ENCODE measurements around the gene SOX4.
A peak's percentile ranks its signal among the peaks of the same experiment; 100 is the strongest.

Gene SOX4

GRCh38 chr6:21587179-21587960, 6.2 kb upstream of the SOX4 start (continued):
- peak; percentile 7; the same call in 1 of the 2 replicates for TF ChIP-seq BCL11A (tag by site-specific recombination; IDR thresholded peaks at IDR 0.05; ENCODE audit: low read depth)
- TF ChIP-seq ELK4 (IDR thresholded peaks at IDR 0.05; ENCODE audit: borderline replicate concordance, low read depth, low read length) = no peak
- no peak for TF ChIP-seq ZNF529 (tag by site-specific recombination; IDR thresholded peaks at IDR 0.05; ENCODE audit: insufficient replicate concordance)
- TF ChIP-seq TRIM28 (IDR thresholded peaks at IDR 0.05; ENCODE audit: borderline replicate concordance, low read length) = 0 out of 2 replicates have a peak, but pooled peaks have one; percentile 11
- peak; percentile 97 for TF ChIP-seq GLIS2 (tag by site-specific recombination; IDR thresholded peaks at IDR 0.05)
- TF ChIP-seq HOXD13 (CRISPR knock-in tag; IDR thresholded peaks at IDR 0.05; ENCODE audit: borderline replicate concordance) = 0 out of 2 replicates have a peak, but pooled peaks have one; percentile 60
- peak; percentile 93 for TF ChIP-seq ZNF398 (tag by site-specific recombination; IDR thresholded peaks at IDR 0.05)
- TF ChIP-seq, protein P1, sequence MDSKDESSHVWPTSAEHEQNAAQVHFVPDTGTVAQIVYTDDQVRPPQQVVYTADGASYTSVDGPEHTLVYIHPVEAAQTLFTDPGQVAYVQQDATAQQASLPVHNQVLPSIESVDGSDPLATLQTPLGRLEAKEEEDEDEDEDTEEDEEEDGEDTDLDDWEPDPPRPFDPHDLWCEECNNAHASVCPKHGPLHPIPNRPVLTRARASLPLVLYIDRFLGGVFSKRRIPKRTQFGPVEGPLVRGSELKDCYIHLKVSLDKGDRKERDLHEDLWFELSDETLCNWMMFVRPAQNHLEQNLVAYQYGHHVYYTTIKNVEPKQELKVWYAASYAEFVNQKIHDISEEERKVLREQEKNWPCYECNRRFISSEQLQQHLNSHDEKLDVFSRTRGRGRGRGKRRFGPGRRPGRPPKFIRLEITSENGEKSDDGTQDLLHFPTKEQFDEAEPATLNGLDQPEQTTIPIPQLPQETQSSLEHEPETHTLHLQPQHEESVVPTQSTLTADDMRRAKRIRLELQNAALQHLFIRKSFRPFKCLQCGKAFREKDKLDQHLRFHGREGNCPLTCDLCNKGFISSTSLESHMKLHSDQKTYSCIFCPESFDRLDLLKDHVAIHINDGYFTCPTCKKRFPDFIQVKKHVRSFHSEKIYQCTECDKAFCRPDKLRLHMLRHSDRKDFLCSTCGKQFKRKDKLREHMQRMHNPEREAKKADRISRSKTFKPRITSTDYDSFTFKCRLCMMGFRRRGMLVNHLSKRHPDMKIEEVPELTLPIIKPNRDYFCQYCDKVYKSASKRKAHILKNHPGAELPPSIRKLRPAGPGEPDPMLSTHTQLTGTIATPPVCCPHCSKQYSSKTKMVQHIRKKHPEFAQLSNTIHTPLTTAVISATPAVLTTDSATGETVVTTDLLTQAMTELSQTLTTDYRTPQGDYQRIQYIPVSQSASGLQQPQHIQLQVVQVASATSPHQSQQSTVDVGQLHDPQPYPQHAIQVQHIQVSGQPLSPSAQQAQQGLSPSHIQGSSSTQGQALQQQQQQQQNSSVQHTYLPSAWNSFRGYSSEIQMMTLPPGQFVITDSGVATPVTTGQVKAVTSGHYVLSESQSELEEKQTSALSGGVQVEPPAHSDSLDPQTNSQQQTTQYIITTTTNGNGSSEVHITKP (tag by site-specific recombination; IDR thresholded peaks at IDR 0.05) = peak; percentile 95
- TF ChIP-seq ZNF114 (tag by site-specific recombination; IDR thresholded peaks at IDR 0.05) = no peak
- TF ChIP-seq ZNF660 (tag by site-specific recombination; IDR thresholded peaks at IDR 0.05) = peak; percentile 47; the same call in 1 of the 2 replicates
- TF ChIP-seq KLF7 (tag by site-specific recombination; IDR thresholded peaks at IDR 0.05; ENCODE audit: borderline replicate concordance) = peak; percentile 95
- peak; percentile 96 for TF ChIP-seq ZNF335 (tag by site-specific recombination; conservative IDR thresholded peaks at IDR 0.05)
- TF ChIP-seq ZNF391 (tag by site-specific recombination; IDR thresholded peaks at IDR 0.05; ENCODE audit: borderline replicate concordance, low read depth) = no peak
- TF ChIP-seq, protein P2, sequence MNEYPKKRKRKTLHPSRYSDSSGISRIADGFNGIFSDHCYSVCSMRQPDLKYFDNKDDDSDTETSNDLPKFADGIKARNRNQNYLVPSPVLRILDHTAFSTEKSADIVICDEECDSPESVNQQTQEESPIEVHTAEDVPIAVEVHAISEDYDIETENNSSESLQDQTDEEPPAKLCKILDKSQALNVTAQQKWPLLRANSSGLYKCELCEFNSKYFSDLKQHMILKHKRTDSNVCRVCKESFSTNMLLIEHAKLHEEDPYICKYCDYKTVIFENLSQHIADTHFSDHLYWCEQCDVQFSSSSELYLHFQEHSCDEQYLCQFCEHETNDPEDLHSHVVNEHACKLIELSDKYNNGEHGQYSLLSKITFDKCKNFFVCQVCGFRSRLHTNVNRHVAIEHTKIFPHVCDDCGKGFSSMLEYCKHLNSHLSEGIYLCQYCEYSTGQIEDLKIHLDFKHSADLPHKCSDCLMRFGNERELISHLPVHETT (tag by site-specific recombination; IDR thresholded peaks at IDR 0.05) = no peak
- TF ChIP-seq, protein P3, sequence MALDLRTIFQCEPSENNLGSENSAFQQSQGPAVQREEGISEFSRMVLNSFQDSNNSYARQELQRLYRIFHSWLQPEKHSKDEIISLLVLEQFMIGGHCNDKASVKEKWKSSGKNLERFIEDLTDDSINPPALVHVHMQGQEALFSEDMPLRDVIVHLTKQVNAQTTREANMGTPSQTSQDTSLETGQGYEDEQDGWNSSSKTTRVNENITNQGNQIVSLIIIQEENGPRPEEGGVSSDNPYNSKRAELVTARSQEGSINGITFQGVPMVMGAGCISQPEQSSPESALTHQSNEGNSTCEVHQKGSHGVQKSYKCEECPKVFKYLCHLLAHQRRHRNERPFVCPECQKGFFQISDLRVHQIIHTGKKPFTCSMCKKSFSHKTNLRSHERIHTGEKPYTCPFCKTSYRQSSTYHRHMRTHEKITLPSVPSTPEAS (tag by site-specific recombination; IDR thresholded peaks at IDR 0.05) = 0 out of 2 replicates have a peak, but pooled peaks have one; percentile 18
- 0 out of 2 replicates have a peak, but pooled peaks have one; percentile 59 for TF ChIP-seq HOXC10 (CRISPR knock-in tag; IDR thresholded peaks at IDR 0.05)
- peak; percentile 73 for TF ChIP-seq PATZ1 (tag by site-specific recombination; IDR thresholded peaks at IDR 0.05)
- TF ChIP-seq, protein P4, sequence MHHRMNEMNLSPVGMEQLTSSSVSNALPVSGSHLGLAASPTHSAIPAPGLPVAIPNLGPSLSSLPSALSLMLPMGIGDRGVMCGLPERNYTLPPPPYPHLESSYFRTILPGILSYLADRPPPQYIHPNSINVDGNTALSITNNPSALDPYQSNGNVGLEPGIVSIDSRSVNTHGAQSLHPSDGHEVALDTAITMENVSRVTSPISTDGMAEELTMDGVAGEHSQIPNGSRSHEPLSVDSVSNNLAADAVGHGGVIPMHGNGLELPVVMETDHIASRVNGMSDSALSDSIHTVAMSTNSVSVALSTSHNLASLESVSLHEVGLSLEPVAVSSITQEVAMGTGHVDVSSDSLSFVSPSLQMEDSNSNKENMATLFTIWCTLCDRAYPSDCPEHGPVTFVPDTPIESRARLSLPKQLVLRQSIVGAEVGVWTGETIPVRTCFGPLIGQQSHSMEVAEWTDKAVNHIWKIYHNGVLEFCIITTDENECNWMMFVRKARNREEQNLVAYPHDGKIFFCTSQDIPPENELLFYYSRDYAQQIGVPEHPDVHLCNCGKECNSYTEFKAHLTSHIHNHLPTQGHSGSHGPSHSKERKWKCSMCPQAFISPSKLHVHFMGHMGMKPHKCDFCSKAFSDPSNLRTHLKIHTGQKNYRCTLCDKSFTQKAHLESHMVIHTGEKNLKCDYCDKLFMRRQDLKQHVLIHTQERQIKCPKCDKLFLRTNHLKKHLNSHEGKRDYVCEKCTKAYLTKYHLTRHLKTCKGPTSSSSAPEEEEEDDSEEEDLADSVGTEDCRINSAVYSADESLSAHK (tag by site-specific recombination; IDR thresholded peaks at IDR 0.05) = peak; percentile 54; the same call in 1 of the 2 replicates
- no peak for TF ChIP-seq ZNF132 (tag by site-specific recombination; IDR thresholded peaks at IDR 0.05; ENCODE audit: borderline replicate concordance)
- TF ChIP-seq OSR2 (tag by site-specific recombination; IDR thresholded peaks at IDR 0.05) = peak; percentile 8; the same call in 1 of the 2 replicates
- peak; percentile 76; the same call in 1 of the 2 replicates for TF ChIP-seq ZBTB21 (tag by site-specific recombination; IDR thresholded peaks at IDR 0.05)
- TF ChIP-seq ZIC2 (tag by site-specific recombination; IDR thresholded peaks at IDR 0.05) = peak; percentile 77
- TF ChIP-seq ZNF837 (tag by site-specific recombination; IDR thresholded peaks at IDR 0.05) = no peak
- no peak for TF ChIP-seq OVOL3 (tag by site-specific recombination; IDR thresholded peaks at IDR 0.05)
